ENCODE data around the gene ASIC5.

DNA sequence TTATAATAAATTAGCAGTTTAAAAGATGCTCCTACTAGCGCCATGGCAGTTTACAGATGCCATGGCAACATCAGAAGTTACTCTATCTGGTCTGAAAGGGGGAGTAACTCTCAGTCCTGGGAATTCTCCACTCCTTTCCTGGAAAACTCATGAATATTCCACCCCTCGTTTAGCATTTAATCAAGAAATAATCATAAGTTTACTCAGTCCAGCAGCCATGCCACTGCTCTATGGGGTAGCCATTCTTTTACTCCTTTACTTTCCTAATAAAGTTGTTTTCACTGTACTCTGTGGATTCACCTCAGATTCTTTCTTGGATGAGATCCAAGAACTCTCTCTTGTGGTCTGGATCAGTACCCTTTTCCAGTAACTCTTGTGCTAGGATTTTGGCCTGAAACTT lies 55.0 kb downstream of the ASIC5 start:
- no peak for TF ChIP-seq POLR2A (IDR thresholded peaks at IDR 0.05)
- TF ChIP-seq, protein P1, sequence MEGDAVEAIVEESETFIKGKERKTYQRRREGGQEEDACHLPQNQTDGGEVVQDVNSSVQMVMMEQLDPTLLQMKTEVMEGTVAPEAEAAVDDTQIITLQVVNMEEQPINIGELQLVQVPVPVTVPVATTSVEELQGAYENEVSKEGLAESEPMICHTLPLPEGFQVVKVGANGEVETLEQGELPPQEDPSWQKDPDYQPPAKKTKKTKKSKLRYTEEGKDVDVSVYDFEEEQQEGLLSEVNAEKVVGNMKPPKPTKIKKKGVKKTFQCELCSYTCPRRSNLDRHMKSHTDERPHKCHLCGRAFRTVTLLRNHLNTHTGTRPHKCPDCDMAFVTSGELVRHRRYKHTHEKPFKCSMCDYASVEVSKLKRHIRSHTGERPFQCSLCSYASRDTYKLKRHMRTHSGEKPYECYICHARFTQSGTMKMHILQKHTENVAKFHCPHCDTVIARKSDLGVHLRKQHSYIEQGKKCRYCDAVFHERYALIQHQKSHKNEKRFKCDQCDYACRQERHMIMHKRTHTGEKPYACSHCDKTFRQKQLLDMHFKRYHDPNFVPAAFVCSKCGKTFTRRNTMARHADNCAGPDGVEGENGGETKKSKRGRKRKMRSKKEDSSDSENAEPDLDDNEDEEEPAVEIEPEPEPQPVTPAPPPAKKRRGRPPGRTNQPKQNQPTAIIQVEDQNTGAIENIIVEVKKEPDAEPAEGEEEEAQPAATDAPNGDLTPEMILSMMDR (IDR thresholded peaks at IDR 0.05) = no peak
